COR-L47 (cell line): ENCODE measurements around the gene ZKSCAN1.

Experiments used
- DNase-seq: peaks from one replicate; lab custom pipeline; 2025; lab: John Stamatoyannopoulos, UW

ZKSCAN1 gene

GRCh38 chr7:100040575-100040974, 25.2 kb downstream of the ZKSCAN1 start:
- no peak for DNase-seq

DNA sequence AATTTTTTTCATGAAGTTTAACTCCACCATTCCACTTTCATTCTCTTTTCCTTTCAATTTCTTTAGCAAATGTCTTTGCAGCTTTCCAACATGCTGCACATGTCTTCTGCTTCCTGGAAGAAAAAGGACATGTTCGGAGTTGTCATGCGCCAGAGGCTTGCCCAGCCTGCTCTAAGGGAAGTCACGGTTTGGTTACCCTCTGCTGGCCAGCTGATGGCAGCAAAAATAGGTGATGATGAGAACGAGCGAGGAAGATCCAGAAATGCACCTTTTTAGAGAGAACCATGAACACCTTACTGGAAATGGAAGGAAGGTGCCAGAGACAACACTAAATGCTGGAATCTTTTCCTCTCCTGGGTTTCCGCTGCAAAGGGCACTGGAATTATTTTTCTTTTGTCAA, 29.3 kb downstream of the ZKSCAN1 start:
- DNase-seq, result no peak

DNA sequence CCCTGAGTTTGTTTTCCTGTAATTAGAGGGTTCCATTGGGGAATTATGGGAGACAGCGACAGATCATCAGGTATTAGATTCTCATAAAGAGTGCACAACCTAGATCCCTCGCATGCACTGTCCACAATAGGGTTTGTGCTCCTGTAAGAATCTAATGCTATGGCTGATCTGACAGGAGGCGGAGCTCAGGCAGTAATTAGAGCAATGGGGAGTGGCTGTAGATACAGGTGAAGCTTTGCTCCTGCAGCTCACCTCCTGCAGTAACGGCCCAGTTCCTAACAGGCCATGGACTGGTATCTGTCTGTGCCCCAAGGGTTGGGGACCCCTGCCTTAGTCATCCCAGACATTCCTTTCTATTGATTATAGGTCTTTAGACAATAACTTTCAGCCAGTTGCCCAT, 33.3 kb downstream of the ZKSCAN1 start:
- no peak for DNase-seq

DNA sequence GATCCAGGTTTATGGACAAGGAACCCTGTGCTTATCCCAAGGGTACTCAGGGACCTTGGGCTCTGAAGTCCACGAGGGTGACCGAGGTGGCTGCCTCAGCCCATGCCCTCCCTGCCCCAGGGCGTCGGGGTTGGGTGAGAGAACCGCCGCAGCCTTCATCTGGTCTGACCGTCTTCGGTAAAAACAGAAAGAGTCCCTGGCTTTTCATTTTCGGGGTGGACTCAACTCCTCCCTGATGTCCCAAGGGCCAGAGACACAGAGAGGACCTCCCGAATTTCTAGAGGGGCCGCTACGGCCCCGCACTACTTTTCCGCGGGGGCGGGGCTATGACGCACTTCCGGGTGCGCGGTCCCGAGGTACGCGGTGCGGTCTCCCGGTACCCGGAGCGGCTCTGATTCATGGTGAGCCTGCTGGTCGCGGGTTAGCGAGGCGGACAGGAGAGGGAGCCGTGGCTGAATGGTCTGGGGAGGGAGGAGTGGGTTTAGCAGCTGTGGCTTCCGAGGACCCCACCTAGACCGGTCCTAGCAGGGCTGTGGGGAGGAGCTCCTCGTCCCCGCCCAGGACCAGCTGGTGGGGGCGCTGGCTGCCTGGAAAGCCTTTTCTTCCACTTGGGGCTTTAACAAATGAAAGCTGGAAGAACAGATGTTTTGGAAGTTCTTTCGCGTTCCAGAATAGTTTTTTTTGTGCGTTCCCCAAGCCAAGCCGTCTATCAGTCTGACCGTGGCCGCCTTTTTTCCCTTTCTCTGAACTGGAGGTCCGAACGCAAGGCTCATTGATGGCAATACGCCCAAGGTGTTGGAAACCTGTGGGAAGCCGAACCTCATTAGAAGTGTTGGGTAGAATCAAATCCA, 34.3 kb downstream of the ZKSCAN1 start, which contains the start of gene ZSCAN21:
ZSCAN21 (plus strand) TSS at position 334 of the 851 bp plus-strand sequence. CDS start 7,233 bp downstream, outside the sequence.
- peak; percentile 80 for DNase-seq

GRCh38 chr7:100051611-100052010, 36.2 kb downstream of the ZKSCAN1 start:
- DNase-seq, result no peak

DNA sequence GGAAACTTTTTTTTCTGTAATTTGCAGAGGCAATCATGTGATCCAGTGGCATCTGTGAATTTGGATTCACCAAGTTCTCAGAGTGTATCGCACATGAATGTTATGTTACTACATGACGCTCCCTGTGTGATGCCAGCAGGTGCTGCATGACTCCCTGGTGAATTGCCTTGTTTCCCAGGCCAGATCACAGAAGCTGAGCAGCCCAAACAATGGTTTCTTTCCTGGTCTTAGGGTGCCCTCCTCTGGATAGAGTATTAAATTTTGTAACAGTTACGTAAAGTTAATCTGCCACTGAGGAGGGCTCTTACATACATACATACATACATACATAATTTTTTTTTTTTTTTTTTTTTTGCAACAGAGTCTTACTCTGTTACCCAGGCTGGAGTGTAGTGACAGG, 37.8 kb downstream of the ZKSCAN1 start:
- peak; percentile 84 for DNase-seq

DNA sequence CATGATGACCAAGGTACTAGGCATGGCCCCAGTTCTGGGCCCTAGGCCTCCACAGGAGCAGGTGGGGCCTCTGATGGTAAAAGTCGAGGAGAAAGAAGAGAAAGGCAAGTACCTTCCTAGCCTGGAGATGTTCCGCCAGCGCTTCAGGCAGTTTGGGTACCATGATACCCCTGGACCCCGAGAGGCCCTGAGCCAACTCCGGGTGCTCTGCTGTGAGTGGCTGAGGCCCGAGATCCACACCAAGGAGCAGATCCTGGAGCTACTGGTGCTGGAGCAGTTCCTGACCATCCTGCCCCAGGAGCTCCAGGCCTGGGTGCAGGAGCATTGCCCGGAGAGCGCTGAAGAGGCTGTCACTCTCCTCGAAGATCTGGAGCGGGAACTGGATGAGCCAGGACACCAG, 41.6 kb downstream of the ZKSCAN1 start:
- DNase-seq, result no peak

DNA sequence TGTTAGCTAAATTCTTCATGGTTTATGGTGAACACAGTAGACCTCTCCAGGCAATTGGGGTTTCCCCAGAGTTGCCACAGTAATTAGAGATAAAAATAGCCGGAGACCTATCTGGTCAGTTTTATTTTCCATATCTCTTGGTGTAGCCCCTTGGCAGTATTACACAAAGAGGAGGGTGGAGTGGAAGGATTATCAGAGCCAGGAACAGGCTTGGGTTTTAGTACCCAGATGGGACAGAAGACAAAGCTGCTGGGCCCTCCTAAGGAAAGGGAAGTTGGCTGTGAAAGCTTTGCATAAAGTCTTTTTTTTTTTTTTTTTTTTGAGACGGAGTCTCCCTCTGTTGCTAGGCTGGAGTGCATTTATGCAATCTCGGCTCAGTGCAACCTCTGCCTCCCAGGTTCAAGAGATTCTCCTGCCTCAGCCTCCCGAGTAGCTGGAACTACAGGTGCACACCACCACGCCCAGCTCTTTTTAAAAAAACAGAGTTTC, 43.9 kb downstream of the ZKSCAN1 start:
- DNase-seq, result no peak

DNA sequence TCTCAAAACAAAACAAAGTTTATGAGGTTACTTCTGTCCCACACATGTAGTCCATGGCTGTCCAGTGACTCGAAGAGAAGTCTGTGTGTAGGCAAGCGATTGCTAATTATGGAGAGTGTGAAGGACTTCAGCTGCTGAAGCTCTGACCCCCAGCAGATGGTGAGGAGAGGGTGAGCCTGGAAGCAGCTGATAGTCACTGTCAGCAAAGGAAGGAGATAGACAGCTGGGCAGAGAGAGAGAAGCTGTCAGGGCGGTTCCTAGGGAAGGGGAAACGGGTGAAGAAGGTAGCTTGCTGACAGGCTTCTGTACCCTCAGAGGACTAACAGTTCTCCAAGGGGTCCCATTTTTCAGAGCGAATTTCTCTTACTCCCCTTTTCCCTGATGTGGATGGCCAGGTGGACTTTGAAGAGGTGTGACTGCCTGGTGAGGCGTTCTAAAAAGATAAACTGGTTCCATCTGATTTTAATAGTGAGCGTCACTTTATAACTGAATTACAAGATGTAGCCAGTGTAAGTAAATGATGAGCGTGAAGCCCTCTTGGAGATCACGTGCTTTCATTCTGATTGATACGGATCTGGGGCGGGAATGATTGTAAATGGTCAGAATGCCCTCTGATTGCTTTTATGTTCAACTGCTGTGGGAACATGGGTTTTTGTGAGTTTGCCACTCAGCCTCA, 46.3 kb downstream of the ZKSCAN1 start:
- no peak for DNase-seq

DNA sequence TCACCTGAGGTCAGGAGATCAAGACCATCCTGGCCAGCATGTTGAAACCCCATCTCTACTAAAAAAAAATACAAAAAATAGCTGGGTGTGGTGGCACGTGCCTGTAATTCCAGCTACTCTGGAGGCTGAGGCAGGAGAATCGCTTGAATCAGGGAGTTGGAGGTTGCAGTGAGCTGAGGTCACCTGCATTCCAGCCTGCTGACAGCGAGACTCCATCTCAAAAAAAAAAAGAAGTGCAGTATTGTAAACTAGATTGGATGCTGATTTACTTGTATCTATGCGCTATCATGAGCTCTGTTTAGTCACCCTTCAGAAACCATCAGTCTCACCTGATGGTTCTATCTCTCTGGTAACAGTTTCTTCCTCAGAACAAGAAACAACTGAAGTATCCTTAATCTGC, 48.0 kb downstream of the ZKSCAN1 start:
- no peak for DNase-seq

- DNase-seq, result no peak
Observed at GRCh38 chr7:100064162-100064561, 48.8 kb downstream of the ZKSCAN1 start.

DNA sequence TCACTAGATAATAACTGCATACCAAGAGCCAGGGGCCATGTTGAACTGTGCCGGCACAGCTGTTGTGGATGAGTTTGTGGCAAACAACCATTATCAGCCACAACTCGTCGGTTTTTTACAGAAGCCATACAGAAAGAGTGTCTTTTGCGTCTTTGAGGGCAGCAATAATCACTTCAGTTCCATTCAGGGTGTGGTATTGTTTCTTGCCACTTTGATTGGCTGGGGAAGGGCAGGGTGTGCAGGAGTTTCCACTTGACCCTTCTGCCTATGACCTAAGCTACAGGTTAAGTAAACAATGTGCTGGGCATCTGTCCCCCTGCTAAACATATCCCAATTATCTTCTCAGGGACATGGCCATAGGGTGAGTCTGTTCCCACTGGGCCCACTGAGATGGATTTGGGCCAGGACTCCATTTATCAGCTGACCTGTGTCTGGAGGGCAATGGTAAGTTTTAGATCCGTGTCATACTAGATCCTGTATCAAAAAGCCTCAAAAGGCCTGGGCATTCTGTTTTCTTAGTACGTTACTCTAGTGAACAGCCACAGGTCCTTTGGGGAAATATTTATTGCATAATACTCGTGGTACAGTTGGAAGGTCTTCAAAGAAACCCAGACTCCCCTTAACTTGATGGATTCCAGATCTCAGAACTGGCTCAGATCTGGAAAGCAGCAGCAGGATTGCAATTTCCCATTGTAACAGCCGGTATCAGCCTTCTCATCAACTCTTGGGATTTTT, 50.2 kb downstream of the ZKSCAN1 start:
- no peak for DNase-seq

DNA sequence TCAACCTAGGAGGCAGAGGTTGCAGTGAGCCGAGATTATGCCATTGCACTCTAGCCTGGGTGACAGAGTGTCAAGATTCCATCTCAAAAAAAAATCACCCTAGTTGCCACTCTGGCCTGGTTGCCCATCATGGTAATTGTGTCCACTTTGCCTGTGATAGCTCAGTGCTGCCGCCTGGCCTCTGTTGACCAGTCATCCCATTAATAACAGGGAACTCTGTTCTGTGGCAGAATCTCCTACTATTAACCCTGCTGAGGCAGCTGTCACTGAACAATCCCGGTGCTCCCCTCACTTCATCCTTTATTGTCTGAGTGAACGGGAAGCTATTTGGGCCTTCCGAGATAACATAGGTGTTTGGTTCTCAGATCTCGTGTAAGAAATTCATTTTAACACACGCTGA, 51.6 kb downstream of the ZKSCAN1 start:
- no peak for DNase-seq

DNA sequence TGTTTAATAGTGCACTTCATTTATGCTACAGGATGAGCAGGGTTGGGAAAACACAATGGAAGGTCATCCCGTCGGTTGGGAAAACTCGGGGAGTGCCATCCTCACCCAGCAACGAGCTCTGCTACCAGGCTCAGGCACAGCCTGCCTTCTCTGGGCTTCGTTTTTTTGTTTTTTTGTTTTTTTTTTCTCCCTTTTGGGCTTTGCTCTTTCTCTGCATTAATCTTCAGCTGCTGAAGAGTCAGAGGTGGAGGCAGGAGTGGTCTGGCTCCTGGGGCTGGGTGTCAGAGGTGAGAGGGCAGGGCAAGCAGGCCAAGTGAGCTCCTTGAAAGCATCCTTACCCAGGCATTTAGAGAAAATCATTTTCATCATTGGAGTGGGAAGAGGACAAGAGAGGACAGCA, 54.6 kb downstream of the ZKSCAN1 start:
- DNase-seq, result no peak

DNA sequence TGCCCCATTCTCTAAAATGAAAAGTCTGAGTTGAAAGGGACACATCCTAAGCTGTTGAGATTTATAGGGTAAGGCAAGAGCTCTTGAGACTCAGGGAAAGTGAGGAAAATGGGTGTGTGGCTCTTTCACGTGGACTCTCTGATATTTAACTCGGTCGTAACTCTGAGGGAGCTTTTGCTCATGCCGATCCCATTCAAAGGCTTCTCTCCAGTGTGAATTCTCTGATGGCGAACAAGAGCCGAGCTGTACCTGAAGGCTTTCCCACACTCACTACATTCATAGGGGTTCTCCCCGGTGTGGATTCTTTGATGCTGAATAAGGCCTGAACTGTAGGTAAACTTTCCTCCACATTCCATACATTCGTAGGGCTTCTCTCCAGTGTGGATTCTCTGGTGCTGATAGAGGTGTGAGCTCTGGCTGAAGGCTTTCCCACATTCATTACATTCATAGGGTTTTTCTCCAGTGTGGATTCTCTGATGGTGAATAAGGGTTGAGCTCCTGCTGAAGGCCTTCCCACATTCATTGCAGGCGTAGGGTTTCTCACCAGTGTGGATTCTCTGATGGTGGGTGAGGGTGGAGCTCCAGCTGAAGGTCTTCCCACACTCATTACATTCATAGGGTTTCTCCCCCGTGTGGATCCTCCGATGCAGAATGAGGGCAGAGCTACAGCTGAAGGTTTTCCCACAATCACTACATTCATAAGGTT, 55.8 kb downstream of the ZKSCAN1 start:
- no peak for DNase-seq

DNA sequence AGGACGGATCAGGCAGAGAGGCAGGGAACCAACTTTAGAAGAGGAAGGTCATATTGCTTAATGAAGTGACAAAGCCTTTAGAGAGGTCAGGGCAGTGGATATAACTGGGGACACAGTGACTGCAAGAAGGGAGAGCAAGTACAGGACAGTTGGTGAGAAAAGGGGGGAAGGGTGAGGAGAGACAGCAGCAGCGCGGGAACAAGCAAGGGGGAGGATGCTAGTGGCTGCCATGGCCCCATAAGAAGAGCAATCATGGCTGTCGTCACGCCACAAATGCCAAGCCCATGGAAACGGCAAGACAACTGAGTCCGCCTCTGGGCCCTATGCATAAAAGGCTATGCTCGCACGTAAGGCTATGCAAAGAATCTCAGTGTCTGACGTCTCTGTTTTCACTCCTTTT, 57.1 kb downstream of the ZKSCAN1 start:
- no peak for DNase-seq

DNA sequence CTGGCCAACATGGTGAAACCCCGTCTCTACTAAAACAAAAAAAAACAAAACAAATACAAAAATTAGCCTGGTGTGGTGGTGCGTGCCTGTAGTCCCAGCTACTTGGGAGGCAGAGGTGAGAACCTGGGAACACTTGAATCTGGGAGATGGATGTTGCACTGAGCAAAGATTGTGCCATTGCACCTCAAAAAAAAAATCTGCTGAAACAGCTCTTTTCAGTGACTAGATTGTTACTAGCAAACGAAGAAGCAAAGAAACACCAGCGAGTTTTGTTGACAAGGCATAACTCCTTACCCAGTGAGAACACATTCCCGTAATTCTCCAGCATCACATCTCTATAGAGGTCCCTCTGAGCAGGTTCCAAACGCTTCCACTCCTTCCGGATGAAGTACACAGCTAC, 59.4 kb downstream of the ZKSCAN1 start:
- no peak for DNase-seq

GRCh38 chr7:100075418-100075817, 60.0 kb downstream of the ZKSCAN1 start:
- no peak for DNase-seq

DNA sequence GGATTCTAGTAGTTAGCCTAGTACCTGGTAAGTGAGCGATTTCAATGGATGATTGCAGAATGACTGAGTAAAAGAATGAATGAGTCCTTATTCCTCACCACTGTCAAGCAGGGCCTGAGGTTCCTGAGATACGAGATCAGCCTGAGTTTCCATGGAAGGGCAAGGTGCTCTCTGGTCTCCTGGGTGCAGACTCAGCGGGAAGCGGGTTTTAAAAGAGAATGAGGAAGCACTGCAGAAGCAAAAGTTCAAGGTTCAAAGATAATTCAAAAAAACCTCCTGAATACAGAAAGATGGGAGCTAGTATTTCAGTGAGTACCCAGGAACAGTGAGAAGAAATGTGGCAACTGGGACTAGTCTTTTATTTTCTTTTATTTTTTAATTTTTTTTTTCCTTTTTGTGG, 61.8 kb downstream of the ZKSCAN1 start:
- no peak for DNase-seq

DNA sequence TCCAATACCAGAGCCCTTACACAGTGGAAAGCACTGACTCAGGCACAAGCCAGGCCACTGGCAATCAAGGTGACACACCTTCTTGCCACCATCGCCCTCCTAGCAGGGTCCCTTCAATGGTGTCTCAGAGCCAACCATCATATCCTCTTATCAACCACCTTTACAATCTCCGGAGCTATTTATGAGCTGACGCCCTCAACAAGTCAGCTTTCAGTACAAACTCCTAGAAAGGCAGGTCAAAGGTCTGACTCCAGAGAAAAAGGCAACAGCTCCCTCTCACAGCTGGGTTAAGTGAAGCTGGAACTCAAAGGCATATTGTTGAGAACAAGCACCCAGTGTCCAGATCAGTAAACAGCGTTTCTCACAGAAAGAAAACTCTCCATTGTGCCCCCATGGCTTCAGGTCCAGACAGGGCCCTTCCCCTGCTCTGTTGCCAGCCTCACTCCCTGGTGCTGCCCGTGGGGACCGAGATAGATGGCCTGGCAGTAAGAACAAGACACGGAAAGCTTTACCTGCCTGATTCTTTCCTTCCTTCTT, 63.7 kb downstream of the ZKSCAN1 start:
- no peak for DNase-seq

DNA sequence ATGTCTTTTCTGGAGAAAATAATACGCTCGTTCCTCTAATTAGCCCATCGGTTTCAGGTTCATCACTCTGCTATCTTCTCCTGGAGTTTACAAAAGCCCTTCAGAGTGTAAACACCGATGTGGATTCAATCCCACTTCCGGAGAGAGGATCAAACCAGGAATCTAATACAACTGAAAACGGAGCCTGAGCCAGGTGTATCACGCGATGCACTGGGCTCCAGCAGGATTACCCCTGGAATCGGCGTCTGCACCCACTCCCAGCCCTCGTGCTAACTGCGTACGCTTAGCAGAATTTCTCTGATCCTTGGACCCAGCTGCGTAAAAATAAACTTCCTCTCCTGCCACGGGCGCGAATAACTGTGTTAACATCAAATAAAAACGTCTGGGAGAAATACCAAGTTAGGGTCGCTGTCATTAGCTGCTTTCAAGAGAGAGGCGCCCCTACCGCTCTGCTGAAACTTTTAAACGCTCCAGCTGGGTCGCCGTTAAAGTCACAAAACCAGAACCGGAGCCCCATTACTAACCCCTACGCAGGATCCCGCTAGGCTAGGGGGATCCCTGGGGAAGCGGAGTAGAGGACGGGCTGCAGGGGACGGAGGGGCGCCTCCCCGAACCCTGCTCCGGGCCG, 65.6 kb downstream of the ZKSCAN1 start:
- DNase-seq, result peak; percentile 25
